Measurements from ENCODE around the gene MATCAP1.

Gene MATCAP1

DNA sequence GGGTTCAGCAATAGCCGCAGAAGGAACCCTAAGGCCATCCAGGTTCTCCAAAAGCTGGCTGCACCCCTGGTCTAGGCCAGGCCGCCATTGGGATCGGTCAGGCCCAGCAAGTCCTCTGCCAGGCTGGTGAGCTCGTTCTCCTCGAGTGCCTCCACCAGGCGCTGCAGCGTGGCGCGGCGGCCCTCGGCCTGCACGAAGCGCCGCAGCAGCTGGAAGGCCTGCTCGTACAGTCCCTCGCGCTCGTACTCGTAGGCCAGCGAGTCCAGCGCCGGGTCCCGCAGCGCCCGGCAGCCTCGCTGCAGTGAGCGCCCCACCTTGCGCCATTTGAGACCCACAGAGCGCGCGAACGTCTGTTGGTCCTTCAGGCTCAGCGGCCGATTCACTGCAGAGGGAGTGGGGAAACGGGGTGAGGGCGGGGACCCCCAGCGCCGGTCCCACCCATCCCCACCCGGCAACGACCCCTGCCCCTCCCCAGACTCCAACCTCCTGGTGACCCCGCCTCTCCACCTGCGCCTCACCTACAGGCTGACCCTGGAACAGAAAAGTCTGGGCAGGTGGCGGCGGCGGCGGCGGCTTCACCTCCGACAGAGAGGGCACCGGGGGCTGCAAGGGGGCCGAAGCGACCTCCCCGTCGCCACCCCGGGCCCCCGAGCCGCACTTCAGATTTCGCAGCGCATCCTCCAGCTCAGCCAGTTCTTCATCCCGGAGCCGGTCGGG, 29.0 kb downstream of the MATCAP1 start:
- TF ChIP-seq, protein P1, sequence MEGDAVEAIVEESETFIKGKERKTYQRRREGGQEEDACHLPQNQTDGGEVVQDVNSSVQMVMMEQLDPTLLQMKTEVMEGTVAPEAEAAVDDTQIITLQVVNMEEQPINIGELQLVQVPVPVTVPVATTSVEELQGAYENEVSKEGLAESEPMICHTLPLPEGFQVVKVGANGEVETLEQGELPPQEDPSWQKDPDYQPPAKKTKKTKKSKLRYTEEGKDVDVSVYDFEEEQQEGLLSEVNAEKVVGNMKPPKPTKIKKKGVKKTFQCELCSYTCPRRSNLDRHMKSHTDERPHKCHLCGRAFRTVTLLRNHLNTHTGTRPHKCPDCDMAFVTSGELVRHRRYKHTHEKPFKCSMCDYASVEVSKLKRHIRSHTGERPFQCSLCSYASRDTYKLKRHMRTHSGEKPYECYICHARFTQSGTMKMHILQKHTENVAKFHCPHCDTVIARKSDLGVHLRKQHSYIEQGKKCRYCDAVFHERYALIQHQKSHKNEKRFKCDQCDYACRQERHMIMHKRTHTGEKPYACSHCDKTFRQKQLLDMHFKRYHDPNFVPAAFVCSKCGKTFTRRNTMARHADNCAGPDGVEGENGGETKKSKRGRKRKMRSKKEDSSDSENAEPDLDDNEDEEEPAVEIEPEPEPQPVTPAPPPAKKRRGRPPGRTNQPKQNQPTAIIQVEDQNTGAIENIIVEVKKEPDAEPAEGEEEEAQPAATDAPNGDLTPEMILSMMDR (IDR thresholded peaks at IDR 0.05; ENCODE audit: low read depth, low read length): no peak
- no peak overlapping the region for H3K4me3 ChIP-seq (ENCODE audit: low read depth, low read length)

DNA sequence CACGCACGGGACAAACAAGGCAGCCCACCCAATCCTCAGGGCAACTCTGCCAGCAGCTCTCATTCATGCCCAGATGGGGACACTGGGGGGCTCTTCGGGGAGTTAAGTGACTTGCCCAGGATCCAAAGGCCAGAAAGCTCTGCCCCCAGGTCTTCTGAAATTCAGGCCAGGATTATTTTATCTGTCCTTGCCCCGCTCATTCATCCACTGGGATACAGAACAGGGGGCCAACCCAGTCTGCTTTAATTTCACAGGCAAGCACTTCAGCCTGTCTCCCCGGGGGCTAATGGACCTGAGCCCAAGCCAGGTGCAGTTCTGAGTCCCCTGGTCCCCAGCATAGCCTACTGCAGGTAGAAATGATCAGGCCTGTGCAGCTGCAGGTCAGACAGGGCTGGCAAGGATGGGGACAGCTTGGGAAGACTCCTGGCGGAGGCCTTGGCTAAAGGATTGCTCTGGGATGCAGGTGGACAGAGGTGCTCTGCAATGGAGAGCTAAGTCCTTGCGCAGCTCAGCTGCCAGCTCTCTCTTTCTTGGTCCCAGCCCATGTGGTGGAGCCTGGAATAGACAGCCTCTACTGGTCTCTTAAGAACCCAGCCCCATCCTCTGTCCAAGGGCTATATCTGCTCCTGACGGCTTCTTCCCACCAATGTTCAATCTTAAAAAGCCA, 32.2 kb downstream of the MATCAP1 start:
- H3K4me3 ChIP-seq (ENCODE audit: low read depth, low read length): no peak overlapping the region
- TF ChIP-seq, protein P1 (IDR thresholded peaks at IDR 0.05; ENCODE audit: low read depth, low read length): no peak

DNA sequence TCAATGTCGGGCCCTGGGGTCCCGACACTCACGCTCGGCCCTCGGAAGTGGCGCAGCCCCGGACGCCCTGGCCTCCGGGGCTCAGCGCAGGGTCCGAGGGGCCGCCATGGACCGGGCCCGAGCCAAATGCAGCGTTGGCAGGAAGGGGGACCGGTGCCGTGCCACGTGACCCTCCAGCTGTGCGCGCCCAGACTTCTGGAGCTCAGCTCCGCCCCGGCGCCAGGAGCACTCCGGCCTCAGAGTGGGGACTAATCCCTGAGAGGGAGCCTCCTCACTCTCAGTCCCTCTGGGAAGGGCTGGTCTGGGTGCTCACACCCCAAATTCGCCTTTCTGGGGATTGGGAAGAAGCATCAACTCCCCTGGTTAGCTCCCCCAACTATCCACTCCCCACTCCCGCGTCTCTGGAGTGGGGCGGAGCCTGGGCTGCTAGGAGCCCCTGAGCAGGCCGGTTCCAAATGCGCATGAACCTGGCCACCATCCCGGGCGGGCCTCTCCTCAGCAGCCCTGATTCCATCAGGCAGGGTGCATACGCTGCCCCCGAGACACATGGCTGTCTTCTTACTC, 32.8 kb downstream of the MATCAP1 start, which contains the start of gene B3GNT9:
B3GNT9 (minus strand) TSS at position 166 of the 564 bp plus-strand sequence. CDS start 513 bp downstream, outside the sequence.
- TF ChIP-seq, protein P1 (IDR thresholded peaks at IDR 0.05; ENCODE audit: low read depth, low read length): no peak
- peak within 1 kb of the TSS; percentile 72 for H3K4me3 ChIP-seq (ENCODE audit: low read depth, low read length)

- H3K4me3 ChIP-seq (ENCODE audit: low read depth, low read length): peak overlapping the region; percentile 72
- TF ChIP-seq, protein P1 (IDR thresholded peaks at IDR 0.05; ENCODE audit: low read depth, low read length): no peak
Measured at GRCh38 chr16:67150047-67150832, 33.5 kb downstream of the MATCAP1 start.

DNA sequence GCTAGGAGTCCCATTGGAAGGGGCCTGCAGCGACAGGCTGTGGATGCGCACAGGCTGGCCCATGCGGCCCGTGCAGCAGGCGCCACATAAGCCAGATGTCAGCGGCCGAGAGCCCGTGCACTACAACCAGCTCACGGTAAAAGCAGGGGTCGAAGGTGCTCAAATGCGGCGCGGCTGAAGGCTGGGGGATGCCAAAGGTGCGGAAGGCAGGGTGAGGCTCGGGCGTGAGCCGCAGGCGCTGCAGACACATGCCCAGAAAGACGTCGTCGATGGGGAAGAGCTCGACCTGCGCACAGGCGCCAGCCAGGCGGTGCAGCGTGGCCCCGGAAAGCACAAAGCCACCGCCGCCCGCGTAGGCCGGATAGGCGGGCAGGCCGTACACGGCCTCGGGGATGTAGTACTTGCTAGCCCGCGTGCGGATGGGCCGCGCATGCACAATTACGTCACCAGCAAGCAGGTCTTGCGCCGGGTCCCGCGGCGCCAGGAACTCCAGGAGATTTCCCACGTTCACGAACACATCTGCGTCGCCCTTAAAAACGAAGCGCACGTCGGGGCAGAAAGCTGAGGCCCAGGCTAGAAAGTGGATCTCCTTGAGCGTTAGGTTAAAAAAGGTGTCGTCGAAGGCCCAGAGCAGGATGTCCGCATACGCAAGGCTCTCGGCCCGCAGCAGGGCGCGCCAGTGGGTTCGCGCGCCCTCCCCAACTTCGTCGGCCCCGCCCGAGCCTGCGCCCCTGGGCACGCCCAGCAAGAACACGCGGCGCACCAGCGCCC, 34.3 kb downstream of the MATCAP1 start:
- TF ChIP-seq, protein P1 (IDR thresholded peaks at IDR 0.05; ENCODE audit: low read depth, low read length): no peak
- H3K4me3 ChIP-seq (ENCODE audit: low read depth, low read length): no peak overlapping the region

- TF ChIP-seq, protein P1 (IDR thresholded peaks at IDR 0.05; ENCODE audit: low read depth, low read length): no peak
- no peak overlapping the region for H3K4me3 ChIP-seq (ENCODE audit: low read depth, low read length)
Measured at GRCh38 chr16:67148656-67149275, 35.0 kb downstream of the MATCAP1 start.

All from WI38 (cell line).